GM18508 (cell line): ENCODE results near the gene SELENOW.
"Not testable (repeated sequence)": the region's sequence is repeated elsewhere in the genome, so short reads cannot be mapped to it uniquely, and the experiment has no call there.

Experiments
- ATAC-seq: cut with Tn5 transposase; IDR thresholded peaks from one replicate; pipeline ENCODE4 v1.9.1; 2021; ENCODE audit warnings: moderate number of reproducible peaks; ENCODE audit not compliant: insufficient read depth, unreplicated experiment

SELENOW gene

DNA sequence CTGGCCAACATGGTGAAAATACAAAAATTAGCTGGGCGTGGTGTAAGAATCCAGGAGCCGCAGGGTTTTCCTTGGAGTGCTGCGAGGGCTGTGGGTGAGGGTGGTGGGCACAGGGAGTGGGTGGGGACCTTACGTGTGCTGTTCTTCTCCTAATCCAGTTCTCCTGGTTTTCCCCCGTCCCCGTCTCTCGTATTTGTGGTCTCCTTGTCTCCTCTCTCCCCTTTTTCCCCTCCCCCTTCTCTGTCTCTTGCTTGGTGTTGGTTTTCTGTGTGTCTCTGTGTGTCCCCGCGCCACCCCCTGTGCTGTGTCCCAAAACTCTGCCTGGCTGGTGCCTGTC lies 1.7 kb downstream of the SELENOW start:
- ATAC-seq = no peak

- ATAC-seq = no peak
These were observed 3.2 kb downstream of the SELENOW start for GRCh38 chr19:47781590-47782262.

DNA sequence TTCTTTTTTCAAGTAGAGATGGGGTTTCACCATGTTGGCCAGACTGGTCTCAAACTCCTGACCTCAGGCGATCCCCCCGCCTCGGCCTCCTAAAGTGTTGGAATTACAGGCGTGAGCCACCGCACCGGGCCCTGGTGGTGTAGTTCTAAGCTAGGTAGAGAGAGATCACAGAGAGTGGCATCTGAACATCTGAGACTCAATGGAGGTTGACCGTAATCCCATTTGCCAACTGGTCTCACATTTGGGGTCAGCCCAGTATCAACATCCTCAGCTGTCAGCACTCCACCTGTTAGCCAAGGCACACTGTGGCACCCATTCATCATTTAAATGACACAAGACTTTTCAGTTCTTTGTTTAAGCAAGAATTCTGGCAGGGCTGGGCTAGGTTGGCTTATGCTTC lies 8.1 kb downstream of the SELENOW start:
- ATAC-seq = no peak

- ATAC-seq = not testable (repeated sequence)
These were observed 8.8 kb downstream of the SELENOW start for GRCh38 chr19:47787307-47787706.

DNA sequence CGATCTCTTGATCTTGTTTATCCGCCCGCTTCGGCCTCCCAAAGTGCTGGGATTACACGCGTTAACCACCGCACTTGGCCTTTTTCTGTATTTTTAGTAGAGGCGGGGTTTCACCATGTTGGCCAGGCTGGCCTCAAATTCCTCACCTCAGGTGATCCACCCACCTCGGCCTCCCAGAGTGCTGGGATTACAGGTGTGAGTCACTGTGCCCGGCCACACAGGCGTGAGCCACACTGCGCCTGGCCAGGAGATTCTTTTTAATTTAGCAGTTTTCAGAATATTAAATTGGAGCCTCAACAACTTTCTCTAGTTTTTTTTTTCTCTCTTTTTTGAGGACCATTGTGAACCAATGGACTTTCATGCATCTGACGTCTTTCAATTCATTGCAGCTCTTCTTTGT lies 11.3 kb downstream of the SELENOW start:
- ATAC-seq = not testable (repeated sequence)

GRCh38 chr19:47790398-47790814 lies 11.9 kb downstream of the SELENOW start:
- ATAC-seq = no peak

- no peak for ATAC-seq
These were observed 14.1 kb downstream of the SELENOW start for GRCh38 chr19:47792616-47793015.

DNA sequence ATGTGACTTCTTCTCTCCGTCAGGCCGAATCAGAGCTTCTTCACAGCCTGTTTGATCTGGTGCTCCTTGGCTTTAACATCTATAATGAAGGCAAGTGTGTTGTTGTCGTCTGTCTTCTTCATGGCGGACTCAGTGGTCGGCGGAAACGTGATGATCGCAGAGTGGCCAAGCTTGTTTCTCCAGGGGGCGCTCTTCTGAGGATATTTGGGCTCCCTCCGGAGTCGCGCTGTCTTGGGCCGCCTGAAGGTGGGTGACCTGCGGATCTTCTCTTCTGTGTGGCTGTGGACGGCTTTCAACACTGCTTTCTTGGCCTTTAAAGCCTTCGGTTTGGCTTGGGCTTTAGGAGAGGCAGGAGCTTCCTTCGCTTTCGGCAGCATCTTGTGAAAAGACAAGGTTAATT lies 16.0 kb downstream of the SELENOW start:
- ATAC-seq = no peak

GRCh38 chr19:47796785-47797184 lies 18.3 kb downstream of the SELENOW start:
- ATAC-seq = no peak

DNA sequence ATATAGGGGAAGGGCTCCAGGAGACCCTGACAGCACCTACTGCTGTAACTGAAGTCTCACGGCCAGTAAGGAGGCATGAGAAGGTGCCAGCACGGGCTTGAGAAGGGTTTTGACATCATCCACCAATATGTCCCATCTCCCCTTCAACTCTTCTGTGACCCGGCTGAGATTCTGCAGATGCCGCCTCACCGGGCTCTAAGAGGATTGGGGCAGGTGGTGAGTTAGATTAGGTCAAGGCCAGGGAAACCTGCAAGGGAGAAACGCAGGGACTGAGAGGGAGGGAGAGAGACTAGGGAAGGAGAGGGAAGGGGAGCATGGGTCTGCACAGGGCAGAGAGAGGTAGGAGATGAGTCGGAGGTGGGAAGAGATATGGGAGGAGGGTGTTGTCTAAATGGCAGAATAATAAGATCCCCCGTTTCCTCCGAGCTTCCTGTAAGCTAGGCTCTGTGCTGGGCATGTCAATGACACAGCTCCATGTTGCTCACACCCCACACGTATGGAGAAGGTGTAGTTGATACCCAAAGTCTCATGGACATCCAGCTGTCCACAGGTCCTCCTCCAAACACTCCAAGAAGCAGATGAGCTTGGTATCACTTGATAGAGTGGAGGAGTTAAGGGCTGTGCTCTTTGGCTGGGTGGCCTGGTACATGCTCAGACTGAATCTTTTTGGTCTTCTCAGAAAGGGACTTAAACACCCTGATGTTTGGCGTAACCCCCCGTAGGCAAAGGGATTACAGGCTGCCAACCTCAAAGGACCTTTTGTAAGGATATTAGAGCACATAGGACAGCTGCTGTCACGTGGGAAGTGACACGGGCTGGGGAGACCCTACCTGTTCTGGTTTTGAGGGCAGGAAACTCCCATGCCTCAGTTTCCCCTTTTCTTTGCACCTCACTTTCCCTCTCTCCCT lies 19.7 kb downstream of the SELENOW start:
- no peak for ATAC-seq

GRCh38 chr19:47798904-47799266 lies 20.4 kb downstream of the SELENOW start:
- ATAC-seq = no peak

DNA sequence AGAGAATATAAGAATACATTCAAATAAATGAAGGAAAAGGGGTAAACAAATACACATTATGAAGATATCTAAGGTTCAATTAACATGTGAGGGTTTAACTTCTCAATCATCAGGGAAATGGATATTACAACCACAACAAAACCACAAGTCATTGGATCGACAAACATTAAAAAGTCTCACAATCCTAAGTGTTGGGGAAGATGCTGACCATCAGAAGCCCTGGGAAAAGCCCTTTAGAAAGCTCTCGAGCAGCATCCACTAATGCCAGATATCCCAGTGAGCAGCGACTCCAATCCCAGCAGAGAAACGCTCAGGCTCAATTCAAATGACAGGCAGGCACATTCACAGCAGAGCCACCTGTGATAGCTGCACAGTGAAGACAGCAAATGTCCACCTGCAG lies 22.8 kb downstream of the SELENOW start:
- ATAC-seq = no peak

- ATAC-seq = no peak
These were observed 24.1 kb downstream of the SELENOW start for GRCh38 chr19:47802521-47803043.

- not testable (repeated sequence) for ATAC-seq
These were observed 24.6 kb downstream of the SELENOW start for GRCh38 chr19:47803148-47803547.

GRCh38 chr19:47803671-47804070 lies 25.2 kb downstream of the SELENOW start:
- not testable (repeated sequence) for ATAC-seq

GRCh38 chr19:47804451-47804850 lies 25.9 kb downstream of the SELENOW start, which contains the start of gene TPRX1:
TPRX1 (minus strand) TSS chr19:47804551; CDS start chr19:47804539, 12 bp downstream.
- not testable (repeated sequence) for ATAC-seq

DNA sequence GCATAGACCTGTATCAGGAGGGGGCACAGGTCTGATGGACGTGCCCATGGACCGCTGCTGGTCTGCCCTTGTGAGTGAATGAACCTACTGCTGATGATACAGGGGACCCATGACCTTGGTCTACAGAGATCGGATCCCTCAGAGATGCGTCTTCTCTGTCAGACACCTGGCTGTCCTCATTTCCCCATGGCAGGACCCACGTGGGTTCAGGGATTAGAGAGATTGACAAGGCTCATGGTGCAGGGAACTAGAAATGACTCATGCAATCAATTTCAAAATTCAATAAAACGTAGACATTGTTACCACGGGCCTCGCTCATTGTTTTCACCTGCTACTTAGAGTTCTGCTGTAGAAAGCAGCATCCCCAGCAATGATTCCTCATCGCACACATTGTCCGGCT lies 26.8 kb downstream of the SELENOW start:
- no peak for ATAC-seq

DNA sequence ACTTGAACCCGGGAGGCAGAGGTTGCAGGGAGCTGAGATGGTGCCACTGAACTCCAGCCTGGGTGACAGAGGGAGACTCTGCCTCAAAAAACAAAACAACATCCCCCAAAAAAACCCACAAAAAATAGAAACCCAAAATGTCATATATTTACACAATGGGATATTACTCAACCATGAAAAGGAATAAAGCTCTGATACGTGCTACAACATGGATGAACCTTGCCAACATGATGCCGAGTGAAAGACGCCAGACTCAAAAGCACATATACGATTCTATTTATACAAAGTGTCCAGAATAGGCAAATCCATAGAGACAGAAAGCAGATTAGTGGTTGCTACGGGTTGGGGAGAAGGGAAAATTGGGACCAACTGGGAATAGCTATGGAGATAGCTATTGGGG lies 27.9 kb downstream of the SELENOW start:
- ATAC-seq = no peak

DNA sequence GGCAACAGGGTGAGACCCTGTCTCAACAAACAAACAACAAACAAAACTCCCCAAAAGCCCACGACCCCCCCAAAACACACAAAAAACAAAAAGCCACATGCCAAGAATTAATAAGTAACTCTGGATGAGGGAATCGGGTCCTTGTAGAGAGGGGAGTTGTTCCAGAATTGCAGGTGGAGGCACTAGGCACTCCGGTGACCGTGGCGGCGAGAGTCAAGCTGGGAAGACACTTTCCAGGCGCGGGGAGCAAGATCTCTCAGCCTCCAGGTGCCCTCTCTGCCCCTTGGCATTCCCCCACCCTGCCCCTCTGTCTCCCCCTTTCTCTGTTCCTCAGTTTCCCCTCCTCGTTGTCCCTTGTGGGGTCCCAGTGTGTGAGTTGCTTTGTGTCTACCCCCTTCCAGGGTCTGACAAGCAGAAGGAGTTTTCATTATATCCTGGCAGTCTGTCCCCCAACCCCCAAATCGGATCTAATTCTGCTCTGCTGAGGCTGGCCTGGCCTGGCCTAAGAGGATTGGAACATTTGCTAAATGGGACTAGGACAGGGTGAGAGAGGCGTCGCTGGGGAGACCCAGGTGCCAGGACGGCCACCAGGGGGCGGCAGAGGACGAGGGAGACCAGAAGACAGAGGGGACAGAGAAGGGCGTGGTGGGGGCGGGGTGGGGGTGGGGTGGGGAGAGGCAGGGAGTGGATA lies 34.9 kb downstream of the SELENOW start:
- no peak for ATAC-seq

- no peak for ATAC-seq
These were observed 35.5 kb downstream of the SELENOW start for GRCh38 chr19:47813995-47814328.

DNA sequence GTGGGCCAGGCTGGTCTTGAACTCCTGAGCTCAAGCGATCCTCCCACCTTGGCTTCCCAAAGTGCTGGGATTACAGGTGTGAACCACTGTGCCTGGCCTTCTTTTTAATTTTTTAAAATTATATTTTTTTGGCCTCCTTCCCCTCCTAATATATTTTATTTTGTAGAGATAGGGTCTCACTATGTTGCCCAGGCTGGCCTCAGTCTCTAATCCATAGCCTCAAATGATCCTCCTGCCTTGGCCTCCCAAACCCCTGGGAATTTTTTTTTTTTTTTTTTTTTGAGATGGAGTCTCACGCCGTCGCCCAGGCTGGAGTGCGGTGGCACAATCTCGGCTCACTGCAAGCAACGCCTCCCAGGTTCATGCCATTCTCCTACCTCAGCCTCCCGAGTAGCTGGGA lies 37.8 kb downstream of the SELENOW start:
- not testable (repeated sequence) for ATAC-seq
